Hepatocyte (in vitro differentiated cells): ENCODE results near the gene SHOX. TPM values are rescaled to one million over a fixed set of nuclear protein-coding genes. Genes with fewer than 3 reads are reported as not detected.

Source experiments
- DNase-seq: peaks from one replicate; pipeline ENCODE4 v3.0.0-alpha.2; 2016; ENCODE audit warnings: low spot score
- H2AFZ ChIP-seq: fragments of 200-600 bp; sonication (generic); 2 replicates; pipeline ENCODE4 v1.6.0; 2016; ENCODE audit warnings: antibody characterized with exemption, mild to moderate bottlenecking
- H3K27ac ChIP-seq: fragments of 200-600 bp; sonication (generic); 2 replicates; pipeline ENCODE4 v1.5.1; 2016; ENCODE audit warnings: mild to moderate bottlenecking
- H3K27me3 ChIP-seq: fragments of 200-600 bp; sonication (generic); 2 replicates; pipeline ENCODE4 v1.6.1; 2016
- H3K36me3 ChIP-seq: fragments of 200-600 bp; sonication (generic); replicated peaks from 2 replicates; pipeline ENCODE4 v1.5.1; 2016; ENCODE audit warnings: low read depth; ENCODE audit not compliant: insufficient read depth
- H3K4me1 ChIP-seq: fragments of 200-600 bp; sonication (generic); 2 replicates; pipeline ENCODE4 v1.5.1; 2016; ENCODE audit warnings: mild to moderate bottlenecking, moderate library complexity; ENCODE audit not compliant: insufficient read depth
- H3K4me2 ChIP-seq: fragments of 200-600 bp; sonication (generic); 2 replicates; pipeline ENCODE4 v1.6.0; 2016
- H3K4me3 ChIP-seq: fragments of 200-600 bp; sonication (generic); 2 replicates; pipeline ENCODE4 v1.5.1; 2016; ENCODE audit warnings: mild to moderate bottlenecking
- H3K79me2 ChIP-seq: fragments of 200-600 bp; sonication (generic); 2 replicates; pipeline ENCODE4 v1.6.0; 2017; ENCODE audit warnings: mild to moderate bottlenecking
- H3K9me2 ChIP-seq: fragments of 200-600 bp; sonication (generic); replicated peaks from 2 replicates; pipeline ENCODE4 v1.6.0; 2017; ENCODE audit warnings: mild to moderate bottlenecking; ENCODE audit not compliant: insufficient read depth
- H3K9me3 ChIP-seq: fragments of 200-600 bp; sonication (generic); 2 replicates; pipeline ENCODE4 v1.5.1; 2016; ENCODE audit warnings: low read depth, mild to moderate bottlenecking
- H4K20me1 ChIP-seq: fragments of 200-600 bp; sonication (generic); 2 replicates; pipeline ENCODE4 v1.6.0; 2016; ENCODE audit warnings: mild to moderate bottlenecking; ENCODE audit not compliant: insufficient read depth, poor library complexity, severe bottlenecking
- EZH2 ChIP-seq: fragments of 200-600 bp; sonication (generic); IDR thresholded peaks from 2 replicates; pipeline ENCODE4 v1.6.1; 2016; ENCODE audit warnings: antibody characterized with exemption, mild to moderate bottlenecking, borderline replicate concordance
- EZH2phosphoT487 ChIP-seq: fragments of 200-600 bp; sonication (generic); IDR thresholded peaks from one replicate; pipeline ENCODE4 v1.6.1; 2018; ENCODE audit warnings: antibody characterized with exemption, mild to moderate bottlenecking, low read depth, moderate library complexity; ENCODE audit not compliant: unreplicated experiment, severe bottlenecking
- WGBS: methylation state at CpG from one replicate; pipeline ENCODE4 v1.1.6; 2016; ENCODE audit warnings: low lambda C conversion rate; ENCODE audit errors: missing lambda C conversion rate; 5-methylcytosine and 5-hydroxymethylcytosine counted together
- polyA plus RNA-seq: library from polyadenylated mRNA; unstranded; fragments of >200 nt; fragmentation: Nextera tagmentation; extraction: Ambion mirVana; gene quantifications from 2 replicates; pipeline ENCODE4 v1.2.1, GENCODE V29; 2016
- total RNA-seq: library from RNA; depleted of rRNA; stranded (reverse); fragments of >200 nt; gene quantifications from 2 replicates; pipeline ENCODE4 v1.2.3, GENCODE V29; 2014
- TF ChIP-seq, protein P1 (sequence below): fragments of 200-600 bp; sonication (generic); IDR thresholded peaks from 2 replicates; pipeline ENCODE4 v1.5.1; 2016; ENCODE audit warnings: antibody characterized with exemption, mild to moderate bottlenecking; ENCODE audit not compliant: poor library complexity

SHOX gene
- total and polyA plus RNA-seq, 2 experiments from 2014 or later, result 0.10 TPM; not detected in 1

GRCh38 chrX:698206-698605 lies 67.6 kb downstream of the SHOX start:
- Histone ChIP-seq H4K20me1 (no peaks in the 10 kb centered on the region), H3K9me2 (no peaks in the 10 kb centered on the region), H3K9me3 (no peaks in the 10 kb centered on the region), H3K4me3 (no peak overlapping the region), H3K27me3 (no peaks in the 10 kb centered on the region), H3K27ac (no peak overlapping the region), H3K36me3 (no peaks in the 10 kb centered on the region), H2AFZ (no peak overlapping the region), H3K4me1 (no peaks in the 10 kb centered on the region), H3K79me2 (no peaks in the 10 kb centered on the region), H3K4me2 (no peak overlapping the region)
- DNase-seq, result no peak
- TF ChIP-seq EZH2phosphoT487 (no peak), EZH2 (no peak)
- TF ChIP-seq, protein P1, sequence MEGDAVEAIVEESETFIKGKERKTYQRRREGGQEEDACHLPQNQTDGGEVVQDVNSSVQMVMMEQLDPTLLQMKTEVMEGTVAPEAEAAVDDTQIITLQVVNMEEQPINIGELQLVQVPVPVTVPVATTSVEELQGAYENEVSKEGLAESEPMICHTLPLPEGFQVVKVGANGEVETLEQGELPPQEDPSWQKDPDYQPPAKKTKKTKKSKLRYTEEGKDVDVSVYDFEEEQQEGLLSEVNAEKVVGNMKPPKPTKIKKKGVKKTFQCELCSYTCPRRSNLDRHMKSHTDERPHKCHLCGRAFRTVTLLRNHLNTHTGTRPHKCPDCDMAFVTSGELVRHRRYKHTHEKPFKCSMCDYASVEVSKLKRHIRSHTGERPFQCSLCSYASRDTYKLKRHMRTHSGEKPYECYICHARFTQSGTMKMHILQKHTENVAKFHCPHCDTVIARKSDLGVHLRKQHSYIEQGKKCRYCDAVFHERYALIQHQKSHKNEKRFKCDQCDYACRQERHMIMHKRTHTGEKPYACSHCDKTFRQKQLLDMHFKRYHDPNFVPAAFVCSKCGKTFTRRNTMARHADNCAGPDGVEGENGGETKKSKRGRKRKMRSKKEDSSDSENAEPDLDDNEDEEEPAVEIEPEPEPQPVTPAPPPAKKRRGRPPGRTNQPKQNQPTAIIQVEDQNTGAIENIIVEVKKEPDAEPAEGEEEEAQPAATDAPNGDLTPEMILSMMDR, result no peak
- WGBS, result 92% methylated on average over 20 of the region's 20 CpGs

- H3K79me2 ChIP-seq, result no peaks in the 10 kb centered on the region
- no peak overlapping the region for H3K27ac ChIP-seq
- TF ChIP-seq EZH2 (no peak), EZH2phosphoT487 (no peak)
- TF ChIP-seq, protein P1, result no peak
- no peak overlapping the region for H3K4me2 ChIP-seq
- DNase-seq, result no peak
- H3K36me3 ChIP-seq, result no peaks in the 10 kb centered on the region
- no peak overlapping the region for H2AFZ ChIP-seq
- H3K9me2 ChIP-seq, result no peaks in the 10 kb centered on the region
- H3K4me3 ChIP-seq, result no peak overlapping the region
- no peaks in the 10 kb centered on the region for H3K27me3 ChIP-seq
- 39% methylated on average over 6 of the region's 6 CpGs for WGBS
- H3K9me3 ChIP-seq, result no peaks in the 10 kb centered on the region
- no peaks in the 10 kb centered on the region for H3K4me1 ChIP-seq
- no peaks in the 10 kb centered on the region for H4K20me1 ChIP-seq
Measured at GRCh38 chrX:700936-701335, 70.3 kb downstream of the SHOX start.

DNA sequence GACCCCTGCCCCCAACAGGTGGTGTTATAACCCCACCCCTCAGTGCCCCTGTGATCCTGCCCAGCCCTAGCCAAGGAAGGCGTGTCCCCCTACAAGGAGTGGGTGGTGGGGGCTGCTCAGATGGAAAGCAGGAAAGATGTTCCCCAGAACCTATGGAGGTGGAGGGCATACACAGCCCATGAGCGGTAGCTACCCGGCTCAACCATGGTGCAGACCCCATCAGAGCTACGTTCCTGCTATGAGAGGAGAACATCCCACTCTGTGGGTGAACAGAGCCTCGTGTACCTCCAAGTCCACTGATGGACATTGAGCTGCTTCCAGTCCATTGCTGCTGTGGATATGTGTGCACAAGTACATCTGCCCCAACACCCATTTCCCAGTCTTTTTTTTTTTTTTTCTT lies 71.1 kb downstream of the SHOX start:
- no peak overlapping the region for H2AFZ ChIP-seq
- no peak overlapping the region for H3K4me2 ChIP-seq
- no peaks in the 10 kb centered on the region for H3K9me2 ChIP-seq
- H4K20me1 ChIP-seq, result no peaks in the 10 kb centered on the region
- H3K4me1 ChIP-seq, result no peaks in the 10 kb centered on the region
- TF ChIP-seq EZH2phosphoT487 (no peak), EZH2 (no peak)
- TF ChIP-seq, protein P1, result no peak
- 94% methylated on average over 5 of the region's 5 CpGs for WGBS
- H3K27ac ChIP-seq, result no peak overlapping the region
- DNase-seq, result no peak
- no peak overlapping the region for H3K4me3 ChIP-seq
- H3K79me2 ChIP-seq, result no peaks in the 10 kb centered on the region
- no peaks in the 10 kb centered on the region for H3K9me3 ChIP-seq
- H3K27me3 ChIP-seq, result no peaks in the 10 kb centered on the region
- no peaks in the 10 kb centered on the region for H3K36me3 ChIP-seq

DNA sequence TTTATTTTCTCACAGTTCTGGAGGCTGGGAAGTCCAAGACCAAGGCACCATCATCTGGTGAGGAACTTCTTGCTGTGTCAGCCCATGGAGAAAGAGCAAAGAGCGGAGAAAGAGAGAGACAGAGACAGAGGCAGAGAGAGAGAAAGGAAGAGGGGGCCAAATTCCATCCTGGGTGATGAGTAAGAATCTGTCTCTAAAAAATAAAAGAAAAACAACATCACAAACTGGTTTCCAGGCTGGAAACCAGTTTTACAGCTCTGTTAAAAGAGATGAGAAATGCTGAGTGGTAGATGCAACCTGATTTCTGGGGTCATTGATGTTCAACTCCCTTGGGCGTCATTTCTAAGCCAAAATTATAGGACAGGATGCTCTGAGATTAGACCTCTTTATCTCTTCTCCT lies 72.9 kb downstream of the SHOX start:
- no peaks in the 10 kb centered on the region for H3K36me3 ChIP-seq
- H4K20me1 ChIP-seq, result no peaks in the 10 kb centered on the region
- no peak overlapping the region for H3K4me2 ChIP-seq
- no peak overlapping the region for H2AFZ ChIP-seq
- H3K9me2 ChIP-seq, result no peaks in the 10 kb centered on the region
- H3K4me3 ChIP-seq, result no peak overlapping the region
- no peaks in the 10 kb centered on the region for H3K27me3 ChIP-seq
- no peaks in the 10 kb centered on the region for H3K4me1 ChIP-seq
- 83% methylated on average over 2 of the region's 2 CpGs for WGBS
- no peak for DNase-seq
- H3K79me2 ChIP-seq, result no peaks in the 10 kb centered on the region
- peak overlapping the region; percentile 40 for H3K27ac ChIP-seq
- no peak for TF ChIP-seq EZH2
- H3K9me3 ChIP-seq, result no peaks in the 10 kb centered on the region
